GM18520 (cell line): ENCODE measurements around the gene PRR11.
"Not testable (repeated sequence)": the region's sequence is repeated elsewhere in the genome, so short reads cannot be mapped to it uniquely, and the experiment has no call there.

Source experiments
- ATAC-seq: cut with Tn5 transposase; IDR thresholded peaks from one replicate; pipeline ENCODE4 v1.9.1; 2021; ENCODE audit not compliant: unreplicated experiment

The PRR11 gene

GRCh38 chr17:59151591-59151990 lies 4.0 kb upstream of the PRR11 start:
- no peak for ATAC-seq

GRCh38 chr17:59152925-59153324 lies 2.6 kb upstream of the PRR11 start:
- ATAC-seq = no peak

GRCh38 chr17:59154292-59154720 lies 1.2 kb upstream of the PRR11 start:
- no peak for ATAC-seq

GRCh38 chr17:59154721-59155438 lies 666 bp upstream of the PRR11 start, which contains the start of gene SKA2:
Gene SKA2, minus strand, starts transcription at chr17:59155186. Its CDS starts 23 bp downstream, at chr17:59155163.
- ATAC-seq = peak; percentile 81

- ATAC-seq = no peak
These were observed 4.8 kb downstream of the PRR11 start for GRCh38 chr17:59160157-59161025.

- no peak for ATAC-seq
These were observed 5.9 kb downstream of the PRR11 start for GRCh38 chr17:59161477-59161876.

GRCh38 chr17:59165933-59166342 lies 10.4 kb downstream of the PRR11 start:
- ATAC-seq = no peak

- no peak for ATAC-seq
These were observed 12.0 kb downstream of the PRR11 start for GRCh38 chr17:59167571-59168001.

- no peak for ATAC-seq
These were observed 17.0 kb downstream of the PRR11 start for GRCh38 chr17:59172436-59173004.

GRCh38 chr17:59174671-59175070 lies 19.1 kb downstream of the PRR11 start:
- ATAC-seq = no peak

- no peak for ATAC-seq
These were observed 19.5 kb downstream of the PRR11 start for GRCh38 chr17:59175076-59175475.

- no peak for ATAC-seq
These were observed 22.9 kb downstream of the PRR11 start for GRCh38 chr17:59178266-59178985.

- ATAC-seq = not testable (repeated sequence)
These were observed 24.1 kb downstream of the PRR11 start for GRCh38 chr17:59179601-59180000.

GRCh38 chr17:59180626-59181025 lies 25.1 kb downstream of the PRR11 start:
- ATAC-seq = no peak

GRCh38 chr17:59181481-59181880 lies 25.9 kb downstream of the PRR11 start:
- no peak for ATAC-seq

- no peak for ATAC-seq
These were observed 30.5 kb downstream of the PRR11 start for GRCh38 chr17:59185997-59186396.

GRCh38 chr17:59186850-59187249 lies 31.3 kb downstream of the PRR11 start:
- ATAC-seq = no peak

- no peak for ATAC-seq
These were observed 35.3 kb downstream of the PRR11 start for GRCh38 chr17:59190806-59191205.

GRCh38 chr17:59193336-59193862 lies 37.9 kb downstream of the PRR11 start:
- no peak for ATAC-seq

- no peak for ATAC-seq
These were observed 43.9 kb downstream of the PRR11 start for GRCh38 chr17:59199398-59199797.

- no peak for ATAC-seq
These were observed 46.8 kb downstream of the PRR11 start for GRCh38 chr17:59202320-59202719.
